GM23338 (cell line): ENCODE measurements around the gene SLC18A2. TPM values are rescaled to one million over a fixed set of nuclear protein-coding genes. Genes with fewer than 3 reads are reported as not detected.

Experiments used
- ATAC-seq: fragments of 200-7000 bp; cut with Tn5 transposase; 3 replicates; pipeline ENCODE4 v1.9.1; 2020
- DNase-seq: peaks from one replicate; pipeline ENCODE4 v3.0.0-alpha.2; 2015; ENCODE audit warnings: low spot score
- H2AFZ ChIP-seq: fragments of 200-600 bp; sonication (generic); 2 replicates; pipeline ENCODE4 v1.8.0; 2016; ENCODE audit warnings: antibody characterized with exemption, mild to moderate bottlenecking, moderate library complexity
- H3F3A ChIP-seq: fragments of 200-600 bp; sonication (generic); replicated peaks from 2 replicates; pipeline ENCODE4 v1.8.0; 2017; ENCODE audit warnings: antibody characterized with exemption, mixed run types, low read depth
- H3K27ac ChIP-seq: fragments of 200-600 bp; sonication (generic); 2 replicates; pipeline ENCODE4 v1.6.1; 2016; ENCODE audit warnings: low read depth
- H3K27me3 ChIP-seq: fragments of 200-600 bp; sonication (generic); 2 replicates; pipeline ENCODE4 v1.8.0; 2016; ENCODE audit warnings: mild to moderate bottlenecking, mixed run types, moderate library complexity; ENCODE audit not compliant: insufficient read depth
- H3K36me3 ChIP-seq: fragments of 200-600 bp; sonication (generic); 2 replicates; pipeline ENCODE4 v1.8.0; 2016; ENCODE audit warnings: mild to moderate bottlenecking; ENCODE audit not compliant: insufficient read depth
- H3K4me1 ChIP-seq: fragments of 200-600 bp; sonication (generic); 2 replicates; pipeline ENCODE4 v1.8.0; 2016; ENCODE audit warnings: mild to moderate bottlenecking, moderate library complexity; ENCODE audit not compliant: insufficient read depth
- H3K4me2 ChIP-seq: fragments of 200-600 bp; sonication (generic); 2 replicates; pipeline ENCODE4 v1.7.1; 2017; ENCODE audit warnings: mixed run types
- H3K4me3 ChIP-seq: fragments of 200-600 bp; sonication (generic); 2 replicates; pipeline ENCODE4 v1.6.1; 2016; ENCODE audit warnings: mixed run types
- H3K79me2 ChIP-seq: fragments of 200-600 bp; sonication (generic); replicated peaks from 2 replicates; pipeline ENCODE4 v1.8.0; 2017; ENCODE audit warnings: mild to moderate bottlenecking; ENCODE audit not compliant: insufficient read depth
- H3K9me2 ChIP-seq: fragments of 200-600 bp; sonication (generic); 2 replicates; pipeline ENCODE4 v1.8.0; 2017; ENCODE audit not compliant: insufficient read depth
- H4K20me1 ChIP-seq: fragments of 200-600 bp; sonication (generic); replicated peaks from 2 replicates; pipeline ENCODE4 v1.8.0; 2017; ENCODE audit warnings: mild to moderate bottlenecking; ENCODE audit not compliant: insufficient read depth
- H3K27ac Mint-ChIP-seq: 2 replicates; pipeline ENCODE4 v1.8.0; 2020; ENCODE audit warnings: inconsistent platforms, mild to moderate bottlenecking, moderate library complexity, mixed read lengths
- H3K27me3 Mint-ChIP-seq: 3 replicates; pipeline ENCODE4 v1.8.0; 2022; ENCODE audit warnings: low read depth, mild to moderate bottlenecking, moderate library complexity, mixed read lengths, inconsistent platforms; ENCODE audit not compliant: insufficient read depth, poor library complexity
- H3K36me3 Mint-ChIP-seq: 3 replicates; pipeline ENCODE4 v1.8.0; 2021; ENCODE audit warnings: low read depth, mild to moderate bottlenecking, inconsistent platforms, moderate library complexity, mixed read lengths
- H3K4me1 Mint-ChIP-seq: 3 replicates; pipeline ENCODE4 v1.8.0; 2020; ENCODE audit warnings: mild to moderate bottlenecking, inconsistent platforms, mixed read lengths
- H3K4me3 Mint-ChIP-seq: 3 replicates; pipeline ENCODE4 v1.8.0; 2021; ENCODE audit warnings: moderate library complexity, mild to moderate bottlenecking, inconsistent platforms, mixed read lengths
- H3K9me3 Mint-ChIP-seq: 3 replicates; pipeline ENCODE4 v1.8.0; 2020; ENCODE audit warnings: moderate library complexity, mild to moderate bottlenecking, inconsistent platforms, mixed read lengths
- CREB1 ChIP-seq: fragments of 250-450 bp; sonication (Bioruptor Pico); IDR thresholded peaks from 2 replicates; pipeline ENCODE4 v1.5.0; 2020; ENCODE audit warnings: low read depth, mild to moderate bottlenecking, moderate library complexity
- CTCF ChIP-seq, 2 experiments: fragments of 200-600 bp in 1 of 2; sonication (generic) in 1 of 2; conservative IDR thresholded peaks; 2 replicates each; pipeline versions ENCODE4 v1.5.1 to v1.6.1; 2016 to 2017; ENCODE audit warnings: antibody characterized with exemption in 2 of 2, low read depth in 2 of 2, mild to moderate bottlenecking in 2 of 2, moderate library complexity in 1 of 2
- ETS1 ChIP-seq: IDR thresholded peaks from 2 replicates; pipeline ENCODE4 v1.6.1; 2016; ENCODE audit warnings: antibody characterized with exemption
- EZH2 ChIP-seq: fragments of 200-600 bp; sonication (generic); IDR thresholded peaks from one replicate; pipeline ENCODE4 v1.8.0; 2017; ENCODE audit warnings: antibody characterized with exemption, mild to moderate bottlenecking, low read depth; ENCODE audit not compliant: unreplicated experiment
- EZH2phosphoT487 ChIP-seq: fragments of 200-600 bp; sonication (generic); IDR thresholded peaks from one replicate; pipeline ENCODE4 v1.8.1; 2018; ENCODE audit warnings: antibody characterized with exemption; ENCODE audit not compliant: unreplicated experiment
- JUNB ChIP-seq: IDR thresholded peaks from one replicate; pipeline ENCODE4 v1.6.1; 2016; ENCODE audit warnings: antibody characterized with exemption; ENCODE audit not compliant: unreplicated experiment
- NANOG ChIP-seq: IDR thresholded peaks from 2 replicates; pipeline ENCODE4 v1.6.1; 2016; ENCODE audit warnings: antibody characterized with exemption, borderline replicate concordance
- POLR2AphosphoS5 ChIP-seq: IDR thresholded peaks from 2 replicates; pipeline ENCODE4 v1.6.1; 2016; ENCODE audit warnings: antibody characterized with exemption, low read depth
- REST ChIP-seq: IDR thresholded peaks from one replicate; pipeline ENCODE4 v1.6.1; 2018; ENCODE audit warnings: antibody characterized with exemption; ENCODE audit not compliant: unreplicated experiment
- STAT1 ChIP-seq: IDR thresholded peaks from one replicate; pipeline ENCODE4 v1.6.1; 2016; ENCODE audit warnings: antibody characterized with exemption; ENCODE audit not compliant: unreplicated experiment
- ZNF114 ChIP-seq: fragments of 250-450 bp; sonication (Bioruptor Pico); IDR thresholded peaks from 2 replicates; pipeline ENCODE4 v1.5.0; 2020; ENCODE audit warnings: mild to moderate bottlenecking, moderate library complexity
- ZNF331 ChIP-seq: fragments of 250-450 bp; sonication (Bioruptor Pico); IDR thresholded peaks from 2 replicates; pipeline ENCODE4 v1.5.0; 2020; ENCODE audit warnings: low read depth, mild to moderate bottlenecking, moderate library complexity
- ZNF462 ChIP-seq: fragments of 250-450 bp; sonication (Bioruptor Pico); IDR thresholded peaks from 2 replicates; pipeline ENCODE4 v1.5.0; 2020; ENCODE audit warnings: mild to moderate bottlenecking, moderate library complexity
- polyA plus RNA-seq: library from polyadenylated mRNA; unstranded; fragments of >200 nt; fragmentation: Nextera tagmentation; extraction: Ambion mirVana; gene quantifications from 2 replicates; pipeline ENCODE4 v1.2.1, GENCODE V29; 2016
- total RNA-seq: library from RNA; depleted of rRNA; stranded (reverse); fragments of >200 nt; shearing (Covaris generic); gene quantifications from 2 replicates; pipeline ENCODE4 v1.2.3, GENCODE V29; 2014

Gene SLC18A2
- total and polyA plus RNA-seq, 2 experiments from 2014 or later: 4.3 to 8.7 TPM

GRCh38 chr10:117228210-117228609, 12.7 kb upstream of the SLC18A2 start:
- no peak for DNase-seq
- H3K79me2 ChIP-seq: no peaks in the 10 kb centered on the region
- ATAC-seq: no peak
- Mint-ChIP-seq H3K4me1 (no peaks in the 10 kb centered on the region), H3K9me3 (peaks cover 12% of the 10 kb centered on the region), H3K27me3 (peaks cover 9% of the 10 kb centered on the region), H3K4me3 (no peak overlapping the region), H3K27ac (no peak overlapping the region), H3K36me3 (peaks cover 10% of the 10 kb centered on the region)
- H4K20me1 ChIP-seq: no peaks in the 10 kb centered on the region
- no peaks in the 10 kb centered on the region for H3K27me3 ChIP-seq
- H2AFZ ChIP-seq: no peak overlapping the region
- H3K4me3 ChIP-seq: no peak overlapping the region
- H3K36me3 ChIP-seq: no peaks in the 10 kb centered on the region
- TF ChIP-seq JUNB (no peak), REST (no peak), ZNF462 (CRISPR knock-in tag) (no peak), NANOG (no peak), CTCF (conservative IDR thresholded peaks at IDR 0.05; ENCODE audit: low read depth in 2 of 2) (no peak), STAT1 (no peak), ETS1 (no peak), ZNF114 (CRISPR knock-in tag) (no peak), CREB1 (CRISPR knock-in tag) (no peak), ZNF331 (CRISPR knock-in tag) (no peak), EZH2 (no peak), POLR2AphosphoS5 (no peak), EZH2phosphoT487 (no peak)
- no peak overlapping the region for H3K27ac ChIP-seq
- H3K9me2 ChIP-seq: no peaks in the 10 kb centered on the region
- no peaks in the 10 kb centered on the region for H3K4me1 ChIP-seq
- H3K4me2 ChIP-seq: no peak overlapping the region
- no peaks in the 10 kb centered on the region for H3F3A ChIP-seq
